Subcutaneous adipose tissue (tissue), 4 donors: Measurements from ENCODE around the gene CLCA1. TPM values are rescaled to one million over a fixed set of nuclear protein-coding genes. Genes with fewer than 3 reads are reported as not detected.

Source experiments
- CTCF ChIP-seq: fragments of 450-650 bp; IDR thresholded peaks from one replicate; pipeline ENCODE4 v1.5.1; 2016; ENCODE audit warnings: low read depth, mild to moderate bottlenecking, control low read depth, antibody characterized with exemption, moderate library complexity
- total RNA-seq, 4 donors: library from RNA; depleted of rRNA; stranded (reverse); fragments of >200 nt; gene quantifications; one replicate each; pipeline ENCODE4 v1.1.0, GENCODE V29; 2016

Gene CLCA1
- total RNA-seq, 4 donors from 2014 or later: 0.16 to 0.57 (median 0.17) TPM; not detected in 1

GRCh38 chr1:86447198-86447790, 21.4 kb upstream of the CLCA1 start:
- no peak for TF ChIP-seq CTCF

- no peak for TF ChIP-seq CTCF
Observed at GRCh38 chr1:86448670-86449069, 20.1 kb upstream of the CLCA1 start.

GRCh38 chr1:86449103-86449502, 19.6 kb upstream of the CLCA1 start:
- TF ChIP-seq CTCF: no peak

- no peak for TF ChIP-seq CTCF
Observed at GRCh38 chr1:86450847-86451246, 17.9 kb upstream of the CLCA1 start.

GRCh38 chr1:86453664-86454063, 15.1 kb upstream of the CLCA1 start:
- TF ChIP-seq CTCF: no peak

DNA sequence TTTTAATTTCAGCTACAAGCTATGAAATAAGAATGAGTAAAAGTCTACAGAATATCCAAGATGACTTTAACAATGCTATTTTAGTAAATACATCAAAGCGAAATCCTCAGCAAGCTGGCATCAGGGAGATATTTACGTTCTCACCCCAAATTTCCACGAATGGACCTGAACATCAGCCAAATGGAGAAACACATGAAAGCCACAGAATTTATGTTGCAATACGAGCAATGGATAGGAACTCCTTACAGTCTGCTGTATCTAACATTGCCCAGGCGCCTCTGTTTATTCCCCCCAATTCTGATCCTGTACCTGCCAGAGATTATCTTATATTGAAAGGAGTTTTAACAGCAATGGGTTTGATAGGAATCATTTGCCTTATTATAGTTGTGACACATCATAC, 13.7 kb upstream of the CLCA1 start:
- no peak for TF ChIP-seq CTCF

DNA sequence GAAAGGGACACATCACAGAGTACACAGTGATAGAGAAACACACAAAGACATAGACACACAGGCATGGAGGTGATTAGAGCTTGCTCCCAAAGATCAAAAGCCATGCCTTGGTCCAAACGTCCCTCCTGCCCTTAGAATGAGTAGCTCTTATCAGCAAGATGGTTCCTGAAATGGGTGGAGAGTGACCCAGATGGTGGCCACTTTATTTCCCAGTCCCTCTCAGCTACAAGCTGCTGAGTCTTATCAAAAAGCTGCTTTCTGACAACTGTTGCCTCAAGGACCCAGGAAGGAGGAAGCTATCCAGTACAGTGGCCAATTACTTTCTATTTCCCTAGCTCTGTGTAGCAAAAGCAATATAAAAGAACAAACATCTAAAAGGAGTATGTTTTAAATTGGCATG, 7.7 kb upstream of the CLCA1 start:
- no peak for TF ChIP-seq CTCF
